H1 (cell line): ENCODE measurements around the gene CD53. TPM values are rescaled to one million over a fixed set of nuclear protein-coding genes. Genes with fewer than 3 reads are reported as not detected.

Experiments used
- CTCF ChIA-PET: fragments of 300-600 bp; sonication (Branson Sonifier 250); formaldehyde crosslinking; loops from one replicate; lab custom pipeline; 2021; ENCODE audit not compliant: partially characterized antibody; lab: Charles Lee
- POLR2A ChIA-PET: fragments of 300-600 bp; sonication (Branson Sonifier 250); formaldehyde crosslinking; loops from one replicate; lab custom pipeline; 2021; ENCODE audit warnings: inconsistent platforms; ENCODE audit not compliant: partially characterized antibody; lab: Charles Lee
- DNase-seq, 2 experiments: peaks; one replicate each; pipeline versions ENCODE4 v3.0.0 to v3.0.0-alpha.2; 2010 to 2022; ENCODE audit warnings: low spot score in 2 of 2, low read depth in 1 of 2, mixed read lengths in 1 of 2
- FAIRE-seq: peaks from 2 replicates; lab custom pipeline; 2011; peaks lifted over from hg19 to GRCh38; lab: Jason Lieb, UNC
- H2AFZ ChIP-seq: 2 replicates; pipeline ENCODE4 v1.8.1; 2012; ENCODE audit warnings: low read length, inconsistent platforms
- H2AK5ac ChIP-seq: 2 replicates; pipeline ENCODE4 v1.6.1; 2013; ENCODE audit warnings: low read depth, low read length
- H2BK120ac ChIP-seq: replicated peaks from 2 replicates; pipeline ENCODE3; 2013; ENCODE audit warnings: low read depth, low read length, inconsistent platforms
- H2BK12ac ChIP-seq: 2 replicates; pipeline ENCODE4 v1.6.1; 2013; ENCODE audit warnings: low read depth, low read length
- H2BK15ac ChIP-seq: 2 replicates; pipeline ENCODE4 v1.6.1; 2013; ENCODE audit warnings: low read length
- H2BK20ac ChIP-seq: 2 replicates; pipeline ENCODE4 v1.6.1; 2013; ENCODE audit warnings: low read length
- H2BK5ac ChIP-seq: 2 replicates; pipeline ENCODE4 v1.6.1; 2013; ENCODE audit warnings: low read depth, low read length
- H3K14ac ChIP-seq: 2 replicates; pipeline ENCODE4 v1.6.1; 2013; ENCODE audit warnings: inconsistent platforms; ENCODE audit not compliant: insufficient read length
- H3K18ac ChIP-seq: 2 replicates; pipeline ENCODE4 v1.6.1; 2013; ENCODE audit warnings: low read length; ENCODE audit errors: extremely low read depth
- H3K23ac ChIP-seq: 2 replicates; pipeline ENCODE4 v1.6.1; 2013; ENCODE audit warnings: inconsistent platforms; ENCODE audit not compliant: insufficient read length
- H3K23me2 ChIP-seq: 2 replicates; pipeline ENCODE4 v1.6.1; 2013; ENCODE audit warnings: low read depth, low read length
- H3K27ac ChIP-seq: 2 replicates; pipeline ENCODE4 v1.6.1; 2011; ENCODE audit warnings: low read depth, low read length, inconsistent platforms
- H3K27me3 ChIP-seq, 4 experiments: replicated peaks in 1 of 4; 1 replicate in 1 of 4; 2 replicates in 3 of 4; pipeline versions ENCODE4 v1.6.1 to v1.8.1; 2011 to 2013; ENCODE audit warnings: low read length in 3 of 4, mild to moderate bottlenecking in 3 of 4, inconsistent platforms in 2 of 4, mixed read lengths in 2 of 4, moderate library complexity in 1 of 4; ENCODE audit not compliant: control insufficient read depth in 3 of 4, insufficient read depth in 3 of 4; ENCODE audit errors: extremely low read depth in 1 of 4
- H3K36me3 ChIP-seq, 4 experiments: 2 replicates each; pipeline versions ENCODE4 v1.6.1 to v1.8.1; 2011 to 2013; ENCODE audit warnings: mild to moderate bottlenecking in 4 of 4, low read length in 3 of 4, moderate library complexity in 2 of 4, control low read depth in 1 of 4, inconsistent platforms in 1 of 4; ENCODE audit not compliant: insufficient read depth in 4 of 4, control insufficient read depth in 2 of 4
- H3K4ac ChIP-seq: replicated peaks from 2 replicates; pipeline ENCODE3; 2013; ENCODE audit warnings: low read length, low read depth, mixed read lengths, inconsistent platforms; ENCODE audit not compliant: insufficient read length
- H3K4me1 ChIP-seq, 4 experiments: replicated peaks in 1 of 4; 1 replicate in 1 of 4; 2 replicates in 3 of 4; pipeline versions ENCODE4 v1.6.1 to v1.8.1; 2011 to 2013; ENCODE audit warnings: low read length in 3 of 4, inconsistent platforms in 2 of 4, mixed read lengths in 1 of 4; ENCODE audit not compliant: insufficient read depth in 4 of 4, control insufficient read depth in 3 of 4
- H3K4me2 ChIP-seq, 2 experiments: 2 replicates each; pipeline versions ENCODE4 v1.6.1 to v1.8.1; 2011 to 2013; ENCODE audit warnings: low read depth in 2 of 2, low read length in 2 of 2, control low read depth in 1 of 2, inconsistent platforms in 1 of 2, mild to moderate bottlenecking in 1 of 2; ENCODE audit not compliant: insufficient read depth in 1 of 2
- H3K4me3 ChIP-seq, 4 experiments: fragments of 200-600, 300-600 bp in 1 of 4; sonication (generic), shearing (Covaris generic), sonication (Bioruptor Twin) in 1 of 4; 2 replicates each; pipeline versions ENCODE4 v1.5.1 to v1.8.1; 2011 to 2016; ENCODE audit warnings: low read length in 4 of 4, low read depth in 3 of 4, control low read depth in 2 of 4, inconsistent platforms in 2 of 4, mild to moderate bottlenecking in 2 of 4, mixed read lengths in 1 of 4, moderate library complexity in 1 of 4; ENCODE audit not compliant: insufficient read depth in 2 of 4; ENCODE audit errors: extremely low read depth in 1 of 4
- H3K56ac ChIP-seq: replicated peaks from 2 replicates; pipeline ENCODE3; 2013; ENCODE audit warnings: low read depth, mild to moderate bottlenecking, mixed read lengths, low read length, inconsistent platforms; ENCODE audit not compliant: insufficient read length
- H3K79me1 ChIP-seq: 2 replicates; pipeline ENCODE4 v1.6.1; 2013; ENCODE audit warnings: low read depth, low read length, control low read depth
- H3K79me2 ChIP-seq, 2 experiments: 2 replicates each; pipeline versions ENCODE4 v1.6.1 to v1.8.1; 2012 to 2013; ENCODE audit warnings: low read length in 2 of 2, mild to moderate bottlenecking in 2 of 2, inconsistent platforms in 1 of 2; ENCODE audit not compliant: insufficient read depth in 2 of 2, control insufficient read depth in 1 of 2
- H3K9ac ChIP-seq, 4 experiments: replicated peaks in 1 of 4; 1 replicate in 1 of 4; 2 replicates in 3 of 4; pipeline versions ENCODE4 v1.6.1 to v1.8.1; 2011 to 2013; ENCODE audit warnings: low read depth in 3 of 4, low read length in 3 of 4, control low read depth in 2 of 4, mild to moderate bottlenecking in 2 of 4, moderate library complexity in 2 of 4, inconsistent platforms in 1 of 4; ENCODE audit errors: extremely low read depth in 1 of 4
- H3K9me3 ChIP-seq, 2 experiments: 2 replicates each; pipeline versions ENCODE4 v1.6.1 to v1.8.1; 2012 to 2013; ENCODE audit warnings: mild to moderate bottlenecking in 2 of 2, moderate library complexity in 2 of 2, control low read depth in 1 of 2, inconsistent platforms in 1 of 2, low read depth in 1 of 2, low read length in 1 of 2, mixed read lengths in 1 of 2; ENCODE audit not compliant: insufficient read depth in 2 of 2
- H4K20me1 ChIP-seq, 2 experiments: replicated peaks in 1 of 2; 2 replicates each; pipeline versions ENCODE3 to v1.8.1; 2011 to 2013; ENCODE audit warnings: inconsistent platforms in 2 of 2, low read length in 2 of 2, mild to moderate bottlenecking in 1 of 2; ENCODE audit not compliant: insufficient read depth in 2 of 2, control insufficient read depth in 1 of 2
- H4K5ac ChIP-seq: 2 replicates; pipeline ENCODE4 v1.6.1; 2013; ENCODE audit warnings: low read length, low read depth, mixed read lengths, inconsistent platforms; ENCODE audit not compliant: insufficient read length
- H4K8ac ChIP-seq: 2 replicates; pipeline ENCODE4 v1.8.0; 2013; ENCODE audit warnings: mild to moderate bottlenecking, moderate library complexity, low read length, inconsistent platforms; ENCODE audit not compliant: insufficient read depth; ENCODE audit errors: extremely low read depth
- H4K91ac ChIP-seq: replicated peaks from 2 replicates; pipeline ENCODE3; 2013; ENCODE audit warnings: low read length, mixed read lengths, inconsistent platforms; ENCODE audit not compliant: insufficient read length
- BRCA1 ChIP-seq: IDR thresholded peaks from 2 replicates; pipeline ENCODE4 v1.6.1; 2012; ENCODE audit warnings: low read depth, low read length, improper control_type of control experiment
- CBX5 ChIP-seq: fragments of 300-800, 300-1000 bp; sonication (generic); IDR thresholded peaks from 2 replicates; pipeline ENCODE4 v1.7.1; 2016; ENCODE audit warnings: antibody characterized with exemption, low read length, low read depth
- CHD2 ChIP-seq: IDR thresholded peaks from 2 replicates; pipeline ENCODE4 v1.6.1; 2012; ENCODE audit warnings: low read length, improper control_type of control experiment
- CTBP2 ChIP-seq: IDR thresholded peaks from 2 replicates; pipeline ENCODE4 v1.7.0; 2011; ENCODE audit warnings: borderline replicate concordance, mild to moderate bottlenecking, moderate library complexity, mixed read lengths, low read length; ENCODE audit not compliant: insufficient read depth, insufficient read length
- EZH2 ChIP-seq: fragments of 200-600 bp; sonication (generic); IDR thresholded peaks from 2 replicates; pipeline ENCODE4 v1.7.1; 2012; ENCODE audit warnings: low read depth, mild to moderate bottlenecking, moderate library complexity, low read length, inconsistent platforms; ENCODE audit not compliant: severe bottlenecking
- KDM1A ChIP-seq: fragments of 200-600, 300-600 bp; sonication (generic); IDR thresholded peaks from 2 replicates; pipeline ENCODE4 v1.7.1; 2016; ENCODE audit warnings: mild to moderate bottlenecking, low read length, borderline replicate concordance
- PHF8 ChIP-seq: fragments of 200-600 bp; sonication (generic); conservative IDR thresholded peaks from 2 replicates; pipeline ENCODE4 v1.7.1; 2012; ENCODE audit warnings: low read depth, mild to moderate bottlenecking, inconsistent platforms, low read length, moderate library complexity
- POLR2A ChIP-seq, 2 experiments: IDR thresholded peaks; 1 replicate in 1 of 2; 2 replicates in 1 of 2; pipeline ENCODE4 v1.6.1; 2011; ENCODE audit warnings: low read depth in 2 of 2, low read length in 2 of 2, mild to moderate bottlenecking in 2 of 2; ENCODE audit errors: control extremely low read depth in 1 of 2
- RAD21 ChIP-seq, 2 experiments: IDR thresholded peaks in 1 of 2; conservative IDR thresholded peaks in 1 of 2; 2 replicates each; pipeline ENCODE4 v1.6.1; 2011; ENCODE audit warnings: low read depth in 2 of 2, low read length in 2 of 2, improper control_type of control experiment in 1 of 2, inconsistent platforms in 1 of 2, mild to moderate bottlenecking in 1 of 2, moderate library complexity in 1 of 2
- WGBS, 2 experiments: shearing (Covaris generic) in 1 of 2; methylation state at CpG; one replicate each; pipeline versions ENCODE4 v1.1.6 to v1.1.7; 2013 to 2015; ENCODE audit warnings: low lambda C conversion rate in 2 of 2, mixed read lengths in 2 of 2, inconsistent platforms in 1 of 2, low coverage in 1 of 2, missing lambda C conversion rate in 1 of 2; ENCODE audit not compliant: insufficient replicate concordance in 2 of 2, insufficient coverage in 1 of 2, insufficient read length in 1 of 2; ENCODE audit errors: extremely low coverage in 1 of 2, missing lambda C conversion rate in 1 of 2; 5-methylcytosine and 5-hydroxymethylcytosine counted together
- polyA plus RNA-seq, 7 experiments: library from polyadenylated mRNA; depleted of rRNA in 3 of 7; stranded (reverse) in 5 of 7; unstranded in 2 of 7; fragments of >200 nt in 5 of 7; fragments of 200-250 nt in 2 of 7; gene quantifications; 1 replicate in 5 of 7; 2 replicates in 1 of 7; 4 replicates in 1 of 7; pipeline versions ENCODE4 v1.2.1 to v1.2.3, GENCODE V29; 2011 to 2013; ENCODE audit warnings: missing spikeins in 2 of 7, mixed read lengths in 2 of 7
- total RNA-seq: library from RNA; stranded (reverse); fragmentation: NEBNext Ultra II Directional; extraction: Animal tissue kit (Norgen Biotek cat#: 25700); gene quantifications from 2 replicates; pipeline ENCODE4 v1.2.1, GENCODE V29; 2021

CD53 gene
- total and polyA plus RNA-seq, 2 of the 8 experiments (the other 6 are each of a cell fraction or from before 2014, with no cell fraction given): 0.56 to 1.0 TPM

GRCh38 chr1:110902820-110903463 lies 30.0 kb downstream of the CD53 start:
- no peak overlapping the region for H3K9ac ChIP-seq
- no peak overlapping the region for H3K56ac ChIP-seq

More at GRCh38 chr1:110902820-110903463, 30.0 kb downstream of the CD53 start:
- ChIA-PET POLR2A (no interaction called here), CTCF (no interaction called here)
- Histone ChIP-seq H2AFZ (no peak overlapping the region), H2BK20ac (no peak overlapping the region), H3K18ac (no peak overlapping the region), H2BK120ac (no peak overlapping the region), H3K9me3 (peaks cover 2 to 5% of the 10 kb centered on the region in 2 experiments; a peak in 1 of 4 replicates), H4K20me1 (no peaks in the 10 kb centered on the region), H3K4me2 (no peak overlapping the region), H4K91ac (no peak overlapping the region), H2BK5ac (no peak overlapping the region), H3K79me2 (no peaks in the 10 kb centered on the region), H3K23me2 (no peaks in the 10 kb centered on the region), H3K14ac (no peak overlapping the region), H3K36me3 (no peaks in the 10 kb centered on the region), H2AK5ac (no peak overlapping the region), H3K4me1 (no peaks in the 10 kb centered on the region), H3K4ac (no peak overlapping the region), H3K23ac (no peak overlapping the region), H4K5ac (no peak overlapping the region), H3K27ac (no peak overlapping the region; the same call in 1 of the 2 replicates), H3K4me3 (no peak overlapping the region), H2BK15ac (no peak overlapping the region), H4K8ac (no peak overlapping the region), H3K27me3 (no peaks in the 10 kb centered on the region), H3K79me1 (no peaks in the 10 kb centered on the region), H2BK12ac (no peak overlapping the region)
- FAIRE-seq (no peak), DNase-seq (no peak)
- no peak for TF ChIP-seq BRCA1
- no peak for TF ChIP-seq EZH2
- no peak for TF ChIP-seq KDM1A
- TF ChIP-seq CTBP2: no peak
- no peak for TF ChIP-seq PHF8
- TF ChIP-seq CHD2: no peak
- TF ChIP-seq POLR2A (IDR thresholded peaks at IDR 0.05; ENCODE audit: control extremely low read depth in 1 of 2, low read depth in 2 of 2, low read length in 2 of 2): no peak
- TF ChIP-seq CBX5: no peak
- no peak for TF ChIP-seq RAD21 (IDR thresholded peaks at IDR 0.05 in 1 of 2, conservative IDR thresholded peaks at IDR 0.05 in 1 of 2; ENCODE audit: low read depth in 2 of 2, low read length in 2 of 2)
- 87% methylated on average over 6 of the region's 6 CpGs; no CpG with 5 or more reads in 1 of the 2 experiments for WGBS, 2 experiments
